Activated CD4-positive, CD25-positive, alpha-beta regulatory T cell treated with anti-CD3 and anti-CD28 coated beads, Interleukin-2, amount 50 U/mL, for 24 hours (primary cell): ENCODE data around the gene CEP295NL.
A peak's percentile ranks its signal among the peaks of the same experiment; 100 is the strongest.
"Not testable (repeated sequence)": the region's sequence is repeated elsewhere in the genome, so short reads cannot be mapped to it uniquely, and the experiment has no call there.

ENCODE experiments used
- ATAC-seq, 2 donors: fragments of 150-1000 bp; cut with Tn5 transposase; one replicate each; pipeline ENCODE4 v1.10.0; 2021; ENCODE audit warnings: mild to moderate bottlenecking in 1 of 2, moderate library complexity in 1 of 2

Gene CEP295NL

DNA sequence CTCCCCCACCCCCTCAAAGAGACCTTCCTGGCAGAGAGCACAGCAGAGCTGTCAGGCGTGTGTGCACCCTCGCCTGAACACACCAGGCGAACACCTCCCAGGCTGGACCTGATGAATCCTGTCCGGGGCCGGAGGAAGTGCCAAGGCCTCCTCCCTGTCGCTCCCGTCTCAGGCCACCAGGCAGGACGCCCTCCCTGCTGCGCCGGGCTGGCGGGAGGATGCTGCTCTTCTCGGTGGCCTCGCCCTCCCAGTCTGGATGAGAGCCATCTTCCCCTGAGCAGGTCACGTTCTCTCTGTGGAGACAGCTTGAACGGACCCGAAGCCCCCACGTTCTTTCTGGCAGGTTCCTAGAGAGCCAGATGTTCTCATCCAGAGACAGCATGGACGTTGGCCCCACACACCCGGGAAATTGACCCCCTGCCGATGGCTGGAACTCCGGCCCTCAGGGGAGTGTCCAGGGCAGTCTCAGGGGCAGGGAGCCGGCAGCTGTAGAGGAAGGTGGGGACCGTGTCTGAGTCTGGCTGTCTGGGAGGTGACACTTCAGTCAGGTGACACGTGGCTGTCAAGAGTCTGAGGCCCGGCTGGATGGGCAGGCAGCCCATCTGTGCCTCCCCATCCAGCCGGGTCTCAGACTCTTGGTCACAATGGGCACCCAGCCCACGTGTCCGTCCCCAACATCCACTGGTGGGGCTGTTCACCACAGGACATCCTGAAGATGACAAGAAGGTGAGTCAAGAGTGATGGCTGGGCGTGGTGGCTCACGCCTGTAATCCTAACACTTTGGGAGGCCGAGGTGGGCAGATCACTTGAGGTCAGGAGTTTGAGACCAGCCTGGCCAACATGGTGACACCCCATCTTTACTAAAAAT lies 27.1 kb upstream of the CEP295NL start:
- ATAC-seq: no peak

DNA sequence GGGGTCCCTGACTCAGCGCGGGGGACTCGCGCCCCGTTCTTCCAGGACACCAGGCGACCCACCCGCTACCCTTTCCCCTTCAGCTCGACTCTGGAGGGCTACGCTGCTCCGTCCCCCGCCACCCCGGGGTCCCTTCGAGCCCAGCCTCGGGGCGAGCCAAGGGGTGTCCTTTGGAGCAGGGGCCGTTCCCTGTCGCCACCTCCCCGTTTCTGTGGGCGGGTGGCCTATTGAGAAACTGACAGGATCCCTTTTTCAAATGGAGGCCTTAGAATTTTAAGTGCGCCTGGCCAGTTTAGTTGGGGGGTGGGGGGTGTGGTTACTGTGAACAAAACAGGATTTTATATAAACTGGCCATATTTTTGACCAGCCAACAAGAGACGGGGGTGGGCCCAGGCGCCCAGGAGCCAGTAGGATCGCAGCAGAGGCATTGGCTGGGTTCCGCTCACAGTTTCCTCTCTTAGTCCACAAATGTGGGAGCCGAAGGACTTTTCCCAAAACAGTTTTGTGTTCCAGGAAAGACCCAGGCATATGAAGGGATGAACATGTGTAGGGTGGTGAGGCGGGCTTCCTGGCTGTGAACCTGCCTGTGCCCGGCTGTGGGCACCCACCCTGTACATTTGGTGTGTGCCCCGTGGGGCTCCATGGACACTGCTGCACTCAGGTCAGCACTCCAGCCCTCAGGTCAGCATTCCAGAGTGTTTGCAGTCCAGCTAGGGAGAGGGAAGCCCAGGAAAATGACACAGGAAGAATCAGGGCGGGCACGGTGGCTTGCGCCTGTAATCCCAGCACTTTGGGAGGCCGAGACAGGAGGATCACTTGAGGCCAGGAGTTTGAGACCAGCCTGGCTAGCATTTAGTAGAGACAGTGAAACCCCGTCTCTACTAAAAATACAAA lies 22.9 kb upstream of the CEP295NL start:
- ATAC-seq: no peak

DNA sequence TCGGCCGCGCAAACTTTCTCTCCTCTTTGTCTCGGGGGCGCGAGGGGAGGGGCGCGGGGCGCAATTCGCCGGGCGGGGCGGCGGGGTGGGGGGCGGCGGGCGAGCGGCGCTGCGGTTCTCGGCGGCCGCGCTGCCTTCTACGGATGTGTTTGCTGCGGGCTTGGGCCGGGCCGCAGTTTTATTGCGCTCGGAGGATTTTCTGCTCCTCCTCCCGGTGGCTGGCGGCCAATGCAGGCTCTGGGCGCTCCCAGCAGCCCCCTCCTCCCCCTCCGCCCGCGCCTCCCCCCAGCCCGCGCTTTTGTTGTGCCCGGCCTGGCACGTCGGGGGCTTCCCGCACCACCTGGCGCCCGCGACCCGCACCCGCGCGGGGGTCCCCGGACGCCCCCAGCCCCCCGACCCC lies 22.2 kb upstream of the CEP295NL start, which contains the start of gene TIMP2:
Gene TIMP2, minus strand, starts transcription at position 154 of the 400 bp plus-strand sequence. CDS start 299 bp downstream, outside the sequence.
- ATAC-seq: peak; percentile 69 to 70

DNA sequence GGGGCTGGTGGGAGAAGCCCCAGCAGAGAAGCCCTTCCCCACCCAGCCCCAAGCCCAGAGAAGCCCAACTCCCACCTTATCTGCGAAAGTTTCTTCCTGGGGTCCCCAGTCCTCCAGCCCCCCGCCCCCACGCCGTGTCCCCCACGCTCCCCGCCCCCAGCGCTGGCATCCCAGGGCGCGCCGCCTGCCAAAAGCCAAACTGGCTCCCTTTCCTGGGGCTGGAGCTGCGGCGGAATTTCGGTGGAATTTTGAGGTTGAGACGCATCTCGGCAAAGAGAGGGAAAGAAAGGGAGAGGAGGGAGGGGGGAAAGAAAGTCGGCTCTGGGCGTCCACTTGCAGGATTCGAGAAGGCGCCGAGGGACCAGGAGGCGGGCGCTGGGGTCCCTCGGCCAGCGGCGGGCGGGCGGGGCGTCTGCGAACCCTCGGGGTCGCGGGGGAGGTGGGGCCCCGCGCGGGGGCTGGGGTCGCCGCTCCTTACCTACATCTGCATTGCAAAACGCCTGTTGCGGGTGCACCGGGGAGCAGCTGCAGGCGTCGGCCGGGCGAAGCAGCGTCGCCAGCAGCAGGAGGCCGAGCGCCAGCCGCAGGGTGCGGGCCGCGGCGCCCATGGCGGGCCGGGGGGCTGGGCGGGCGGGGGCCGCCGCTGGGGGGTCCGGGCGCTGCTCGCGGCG lies 21.6 kb upstream of the CEP295NL start:
- peak in 1 of 2 donors; percentile 15 for ATAC-seq

DNA sequence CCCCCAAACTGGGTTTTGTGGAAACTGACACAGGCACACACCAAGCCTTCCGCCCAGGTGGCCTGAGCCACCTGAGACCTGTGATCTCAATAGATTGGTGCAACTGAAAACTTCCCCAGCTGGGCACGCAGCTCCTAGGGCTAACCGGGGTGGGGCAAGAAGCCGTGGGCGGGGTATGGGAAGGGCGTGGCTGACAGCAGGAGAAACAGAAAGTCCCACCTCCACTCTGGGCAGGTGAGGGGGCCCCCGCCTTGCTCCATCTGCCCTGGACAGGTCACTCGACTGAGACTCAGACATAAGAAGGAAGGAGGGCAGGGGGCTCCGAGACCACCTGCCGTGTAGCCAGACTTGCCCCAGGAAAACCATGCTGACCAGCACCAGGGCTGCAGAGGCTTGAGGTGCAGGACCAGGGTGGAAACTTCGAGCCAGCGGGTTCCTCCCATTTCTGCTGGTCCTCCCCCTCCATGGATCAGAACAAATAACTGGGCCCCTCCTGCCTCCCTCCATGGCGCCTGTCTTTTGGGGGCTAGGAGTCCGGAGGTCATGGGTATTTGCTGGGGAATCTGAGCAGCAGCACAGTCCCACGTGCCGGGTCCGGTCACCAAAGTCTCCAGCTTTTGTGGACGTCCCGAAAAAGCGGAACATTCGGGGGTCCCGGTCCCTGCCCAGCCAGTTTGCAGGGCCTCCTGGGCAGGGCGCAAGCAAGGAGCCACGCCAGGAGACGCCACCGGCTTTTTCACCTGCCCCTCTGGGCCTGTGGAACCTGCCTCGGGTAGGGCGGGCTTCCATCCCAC lies 20.9 kb upstream of the CEP295NL start:
- ATAC-seq: peak; percentile 53 to 68

DNA sequence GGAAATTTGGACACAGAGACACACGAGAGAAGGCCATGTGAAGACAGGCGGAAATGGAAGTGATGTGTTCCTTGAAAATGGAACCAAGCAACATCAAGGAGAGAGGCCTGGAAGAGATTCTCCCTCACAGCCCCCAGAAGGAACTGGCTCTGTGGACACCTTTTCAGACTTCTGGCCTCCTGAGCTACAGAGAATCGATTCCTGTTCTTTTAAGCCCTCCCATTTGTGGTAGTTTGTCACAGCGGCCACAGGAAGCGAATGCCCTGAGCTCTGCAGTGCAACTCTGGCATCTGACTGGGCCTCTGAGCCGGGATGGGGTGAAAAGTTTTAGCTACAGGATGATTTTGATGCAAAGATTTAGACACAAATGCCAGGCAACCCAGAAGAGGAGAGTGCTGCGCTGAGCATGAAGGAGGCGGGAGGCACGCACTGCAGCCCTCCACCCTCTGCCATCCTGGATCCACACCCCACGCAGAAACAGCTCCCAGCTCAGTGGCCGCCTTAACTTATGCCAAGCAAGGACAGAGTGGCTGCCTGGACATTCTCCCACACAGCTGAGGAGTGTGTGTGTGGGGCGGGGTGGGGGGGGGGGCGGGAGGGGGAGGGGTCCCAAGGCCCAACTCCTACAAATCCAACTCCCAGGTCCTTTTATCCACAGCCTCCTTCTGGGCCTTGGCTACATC lies 20.0 kb upstream of the CEP295NL start:
- ATAC-seq: no peak

DNA sequence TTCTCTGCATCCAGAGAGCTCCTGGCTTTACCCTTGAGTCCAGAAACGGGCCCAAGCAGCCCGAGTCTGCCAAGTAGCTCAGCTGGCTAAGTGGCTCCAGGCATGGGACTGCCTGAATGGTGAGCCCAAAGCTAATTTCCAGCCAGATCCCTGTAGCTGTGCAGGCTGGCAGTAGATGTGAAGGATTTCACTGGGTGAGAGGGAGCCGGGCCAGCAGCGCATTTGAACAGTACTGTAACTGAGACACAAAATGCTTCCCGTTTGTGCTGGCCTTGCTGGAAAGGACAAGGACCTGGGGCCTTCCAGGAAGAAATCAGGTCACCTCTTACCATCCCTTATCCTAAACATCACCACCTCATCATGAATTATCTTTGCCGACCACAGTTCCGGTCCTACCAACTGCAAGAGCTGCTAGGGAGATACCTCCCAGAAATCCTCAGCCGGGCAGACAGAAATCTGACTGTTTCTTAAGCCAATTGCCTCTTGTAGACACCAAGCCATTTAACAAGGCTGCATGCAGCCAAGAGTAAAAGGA lies 18.5 kb upstream of the CEP295NL start:
- ATAC-seq: no peak

DNA sequence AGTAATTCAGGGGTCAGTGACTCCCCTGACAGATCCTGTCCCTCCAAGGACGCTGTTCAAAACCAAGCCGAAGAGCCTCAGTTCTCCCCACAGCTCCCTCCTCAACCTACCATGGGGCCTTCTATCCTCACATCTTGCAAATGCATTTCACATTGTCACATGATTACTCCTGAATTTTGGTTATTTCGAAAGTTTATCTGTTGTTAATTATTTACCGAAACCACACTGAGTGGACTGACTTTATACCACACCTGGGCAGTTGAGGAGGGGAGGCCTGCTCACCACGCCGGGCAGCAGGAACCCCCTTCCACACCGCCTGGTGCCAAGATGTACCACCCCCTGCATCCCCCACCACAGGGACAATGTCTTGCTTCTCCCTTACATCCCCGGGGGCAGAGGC lies 17.5 kb upstream of the CEP295NL start:
- no peak for ATAC-seq

DNA sequence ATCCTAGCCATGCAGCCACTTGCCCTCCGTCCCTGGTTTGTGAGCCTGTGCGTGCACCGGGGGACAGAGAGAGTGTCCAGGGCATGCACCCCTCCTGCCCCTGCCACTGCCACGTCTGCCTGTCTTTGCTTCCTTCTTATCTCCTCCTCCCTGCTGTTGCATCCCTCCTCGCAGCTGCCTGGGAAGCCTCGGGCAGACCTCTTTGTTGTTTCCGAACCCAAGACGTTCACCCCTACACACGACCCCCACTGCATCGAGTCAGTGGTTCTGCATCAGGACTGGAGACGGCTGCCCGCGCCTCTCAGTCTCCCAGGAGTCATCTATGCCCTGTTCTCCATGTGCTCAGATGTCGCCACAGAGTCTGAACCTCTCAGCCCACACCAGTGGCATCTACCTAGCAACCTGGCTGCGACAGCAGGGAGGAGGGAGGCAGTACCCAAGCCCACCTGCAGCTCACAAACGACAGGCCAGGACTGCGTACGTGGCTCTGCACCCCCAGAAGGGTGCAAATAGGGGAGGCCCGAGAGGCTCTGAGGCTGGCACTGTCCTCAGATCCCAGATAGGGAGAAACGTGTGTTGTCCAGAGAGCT lies 17.0 kb upstream of the CEP295NL start:
- ATAC-seq: no peak

DNA sequence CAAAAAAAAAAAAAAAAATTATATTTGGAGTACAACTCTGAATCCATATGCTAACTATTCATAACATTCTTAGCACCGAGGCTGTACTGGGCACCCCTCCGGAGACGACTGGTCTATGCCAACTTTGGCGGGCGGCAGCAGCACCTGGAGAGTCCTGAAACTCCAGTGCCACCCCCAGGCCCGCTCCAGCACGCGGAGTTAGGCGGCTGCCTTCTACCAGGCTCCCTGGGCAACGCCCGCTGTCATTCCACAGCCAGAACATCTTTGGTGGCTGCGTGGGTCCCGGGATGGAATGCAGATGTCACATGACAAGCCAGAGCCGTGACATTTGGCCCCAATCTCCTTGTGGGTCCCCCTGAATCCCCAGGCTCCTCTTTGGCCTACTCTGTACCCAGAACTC lies 16.0 kb upstream of the CEP295NL start:
- no peak for ATAC-seq

DNA sequence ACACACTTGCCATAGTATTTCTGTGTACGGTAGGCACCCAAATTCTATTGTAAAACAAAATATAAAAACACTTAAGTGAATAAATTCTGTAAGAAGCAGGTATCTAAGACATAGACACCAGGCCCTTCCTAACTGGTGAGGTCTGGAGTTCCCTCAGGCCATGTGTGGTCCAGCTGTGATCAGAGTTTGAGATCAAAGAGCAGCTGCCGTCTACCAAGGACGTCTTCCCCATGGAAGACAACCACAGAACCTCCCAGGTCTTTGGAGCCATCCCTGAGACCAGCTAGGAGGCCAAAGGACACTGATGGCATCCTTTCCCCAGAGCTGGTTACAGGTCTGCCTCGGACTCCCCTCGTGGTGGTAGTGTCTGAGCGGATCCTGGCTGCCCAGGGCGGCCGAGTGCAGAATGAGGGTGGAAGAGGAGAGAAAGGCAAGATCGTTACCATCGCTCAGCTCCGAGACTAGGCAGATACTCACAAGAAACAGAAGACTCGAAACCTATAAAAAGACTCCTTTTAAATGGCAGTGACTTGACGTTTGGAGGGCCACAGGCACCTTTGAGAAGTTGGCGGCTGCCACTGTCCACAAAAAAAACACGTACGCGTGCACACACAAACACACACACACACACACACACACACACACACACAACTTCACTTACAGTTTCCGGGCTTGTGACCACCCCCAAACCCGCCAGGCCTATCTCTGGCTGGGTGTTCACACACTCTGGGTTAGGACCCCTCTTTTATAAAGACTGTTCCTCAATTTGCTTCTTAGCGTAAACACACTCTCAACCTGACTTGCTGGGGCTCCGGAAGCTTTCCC lies 14.7 kb upstream of the CEP295NL start:
- ATAC-seq: no peak

DNA sequence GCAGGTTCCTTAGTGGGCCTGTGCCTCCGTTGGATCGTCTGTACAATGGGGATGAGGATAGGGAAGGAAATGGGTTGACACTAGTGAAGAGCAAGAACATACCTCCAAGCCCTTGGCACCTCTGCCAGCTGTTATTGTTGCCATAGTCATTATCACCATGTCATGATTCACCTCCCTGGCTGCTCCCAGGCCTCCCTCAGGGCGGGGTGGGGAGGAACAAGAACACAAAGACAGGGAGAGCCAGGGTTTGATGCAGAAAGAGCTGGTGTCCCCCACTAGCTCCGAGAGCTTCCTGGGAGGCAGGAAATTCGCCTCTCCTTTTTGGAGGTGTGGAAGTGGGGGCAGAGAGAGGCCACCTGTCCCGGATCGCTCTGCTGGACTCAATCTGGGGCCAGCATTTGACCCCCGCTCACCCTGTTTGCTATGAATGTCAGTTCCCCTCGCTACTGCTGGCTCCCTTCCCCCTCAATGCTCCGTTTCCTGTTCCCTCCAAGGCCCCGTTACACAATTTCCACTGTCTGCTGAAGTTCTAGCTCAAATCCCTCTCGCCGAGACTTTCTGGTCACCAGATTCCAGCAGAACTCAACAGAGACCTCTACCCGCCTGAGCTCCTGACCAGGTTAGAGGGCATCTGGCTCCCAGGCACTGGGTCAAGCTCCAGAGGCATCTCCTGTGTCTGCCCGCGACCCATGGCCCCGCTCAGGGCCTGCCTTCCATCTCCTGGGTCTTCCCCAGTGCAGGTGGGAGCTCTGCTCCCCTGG lies 13.1 kb upstream of the CEP295NL start:
- ATAC-seq: peak in 1 of 2 donors; percentile 41

DNA sequence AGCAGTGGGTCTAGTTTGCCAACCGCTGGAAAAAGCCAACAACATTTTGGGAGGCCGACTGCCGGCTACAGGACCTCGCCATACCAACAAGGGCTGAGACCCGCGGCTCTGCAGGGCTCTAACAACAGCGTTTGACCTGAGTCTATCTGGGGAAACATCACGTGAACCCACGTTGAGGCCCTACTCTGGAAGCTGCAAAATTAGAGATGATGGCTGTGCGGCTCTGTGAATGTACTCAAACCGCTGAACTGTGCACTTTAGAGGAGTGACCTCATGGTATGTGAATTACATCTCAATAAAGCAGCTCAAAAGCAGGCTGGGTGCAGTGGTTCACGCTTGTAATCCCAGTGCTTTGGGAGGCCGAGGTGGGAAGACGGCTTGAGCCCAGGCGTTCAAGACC lies 10.1 kb upstream of the CEP295NL start:
- no peak for ATAC-seq

DNA sequence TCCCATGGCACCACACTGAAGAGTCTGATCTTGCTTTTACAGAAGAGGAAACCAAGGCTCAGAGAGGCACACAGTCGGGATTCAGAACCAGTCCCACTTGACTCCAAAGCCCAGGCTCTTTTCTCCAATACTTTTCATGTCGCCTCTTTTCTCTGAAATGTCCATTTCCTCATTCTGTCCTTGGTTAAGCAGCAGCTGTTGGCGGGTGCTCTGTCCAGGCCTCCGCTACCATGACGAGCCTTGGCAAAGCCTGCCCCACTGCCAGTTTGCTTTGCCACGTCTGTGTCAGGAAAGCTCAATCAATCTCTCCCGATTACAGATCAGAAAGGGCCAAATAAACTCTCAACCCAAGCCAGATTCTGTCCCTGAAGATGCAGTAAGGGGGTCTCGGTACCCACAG lies 9.1 kb upstream of the CEP295NL start:
- ATAC-seq: no peak

DNA sequence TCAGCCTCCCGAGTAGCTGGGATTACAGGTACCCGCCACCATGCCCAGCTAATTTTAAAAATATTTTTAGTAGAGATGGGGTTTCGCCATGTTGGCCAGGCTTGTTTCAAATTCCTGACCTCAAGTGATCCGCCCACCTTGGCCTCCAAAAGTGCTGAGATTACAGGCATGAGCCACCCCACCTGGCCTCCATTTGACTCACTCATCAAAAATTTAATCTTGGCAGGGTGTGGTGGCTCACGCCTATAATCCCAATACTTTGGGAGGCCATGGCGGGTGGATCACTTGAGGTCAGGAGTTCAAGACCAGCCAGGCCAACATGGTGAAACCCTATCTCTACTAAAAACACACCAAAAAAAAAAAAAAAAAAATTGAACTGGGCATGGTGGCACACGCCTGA lies 8.5 kb upstream of the CEP295NL start:
- ATAC-seq: not testable (repeated sequence)

DNA sequence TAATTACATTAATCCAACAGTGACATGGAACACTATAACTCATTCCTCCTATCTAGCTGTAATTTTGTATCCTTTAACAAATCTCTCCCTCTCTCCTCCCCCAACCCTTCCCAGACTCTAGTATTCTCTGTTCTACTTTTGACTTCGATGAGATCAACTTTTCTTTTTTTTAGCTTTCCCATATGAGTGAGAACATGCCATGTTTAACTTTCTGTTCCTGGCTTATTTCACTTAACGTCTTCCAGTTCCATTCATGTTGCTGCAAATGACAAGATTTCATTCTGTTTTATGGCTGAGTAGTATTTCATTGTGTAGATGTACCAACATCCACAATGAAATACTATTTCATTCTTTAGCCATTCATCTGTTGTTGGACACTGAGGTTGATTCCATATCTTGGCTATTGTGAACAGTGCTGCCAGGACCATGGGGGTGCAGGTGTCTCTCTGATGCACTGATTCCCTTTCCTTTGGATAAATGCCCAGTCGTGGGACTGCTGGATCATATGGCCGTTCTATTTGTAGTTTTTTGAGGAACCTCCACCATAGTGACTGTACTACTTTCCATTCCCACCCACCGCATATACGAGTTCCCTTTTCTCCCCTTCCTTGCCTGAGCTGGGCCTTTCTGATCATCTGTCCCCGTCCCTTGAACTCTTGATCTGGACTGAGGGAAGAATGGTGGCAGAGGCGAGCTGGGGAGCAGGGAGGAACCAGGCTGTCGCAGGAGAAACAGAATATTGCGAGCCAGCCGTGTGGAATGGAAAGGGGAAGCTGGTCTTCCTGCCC lies 7.7 kb upstream of the CEP295NL start:
- no peak for ATAC-seq

DNA sequence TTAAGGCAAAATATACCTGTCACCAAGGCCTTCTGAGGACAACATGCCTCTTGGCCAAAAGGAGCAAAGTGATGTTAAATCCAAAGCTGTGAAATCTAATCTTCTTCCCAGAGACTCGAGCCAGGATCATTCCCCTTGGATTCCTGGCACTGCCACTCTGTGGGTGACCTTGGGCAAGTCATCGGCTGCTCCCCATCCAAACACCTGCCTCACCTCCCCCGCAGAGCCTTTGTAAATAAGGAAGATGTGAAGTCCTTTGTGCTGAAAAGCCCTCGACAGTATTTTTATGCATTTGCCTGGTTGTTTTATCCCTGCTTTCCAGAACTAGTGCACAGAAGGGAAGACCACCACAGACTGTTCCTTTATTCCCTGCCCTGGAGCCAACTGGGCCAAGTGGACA lies 5.4 kb upstream of the CEP295NL start:
- ATAC-seq: no peak

DNA sequence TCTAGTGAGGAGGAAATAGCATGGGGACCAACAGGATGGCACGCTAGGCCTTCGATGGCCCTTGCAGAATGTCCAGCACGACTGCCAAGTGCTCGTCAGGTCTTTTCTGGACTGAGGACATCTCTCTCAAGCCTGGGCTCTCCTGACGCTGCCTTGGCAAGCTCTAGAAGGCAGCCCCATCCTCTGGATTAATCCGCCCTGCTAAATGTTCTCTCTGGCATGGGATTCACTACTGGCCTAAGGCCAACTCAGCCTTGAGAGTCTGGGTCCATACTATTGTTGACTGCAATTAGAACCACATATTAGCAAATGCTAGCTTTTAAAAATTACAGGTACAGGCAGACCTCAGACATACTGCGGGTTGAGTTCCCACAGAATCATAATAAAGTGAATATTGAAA lies 2.5 kb upstream of the CEP295NL start:
- ATAC-seq: no peak
